Measurements from ENCODE around the gene TPRX1. TPM values are rescaled to one million over a fixed set of nuclear protein-coding genes. Genes with fewer than 3 reads are reported as not detected.

The TPRX1 gene, protein sequence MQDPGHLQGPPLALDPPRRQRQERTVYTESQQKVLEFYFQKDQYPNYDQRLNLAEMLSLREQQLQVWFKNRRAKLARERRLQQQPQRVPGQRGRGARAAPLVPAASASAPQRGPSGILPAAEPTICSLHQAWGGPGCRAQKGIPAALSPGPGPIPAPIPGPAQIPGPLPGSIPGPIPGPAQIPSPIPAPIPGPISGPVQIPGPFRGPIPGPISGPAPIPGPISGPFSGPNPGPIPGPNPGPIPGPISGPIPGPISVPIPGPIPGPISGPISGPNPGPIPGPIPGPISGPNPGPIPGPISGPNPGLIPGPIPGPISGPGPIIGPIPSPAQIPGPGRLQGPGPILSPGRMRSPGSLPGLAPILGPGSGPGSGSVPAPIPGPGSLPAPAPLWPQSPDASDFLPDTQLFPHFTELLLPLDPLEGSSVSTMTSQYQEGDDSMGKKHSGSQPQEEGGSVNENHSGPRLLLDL
- not detected in 2 replicates for total RNA-seq

DNA sequence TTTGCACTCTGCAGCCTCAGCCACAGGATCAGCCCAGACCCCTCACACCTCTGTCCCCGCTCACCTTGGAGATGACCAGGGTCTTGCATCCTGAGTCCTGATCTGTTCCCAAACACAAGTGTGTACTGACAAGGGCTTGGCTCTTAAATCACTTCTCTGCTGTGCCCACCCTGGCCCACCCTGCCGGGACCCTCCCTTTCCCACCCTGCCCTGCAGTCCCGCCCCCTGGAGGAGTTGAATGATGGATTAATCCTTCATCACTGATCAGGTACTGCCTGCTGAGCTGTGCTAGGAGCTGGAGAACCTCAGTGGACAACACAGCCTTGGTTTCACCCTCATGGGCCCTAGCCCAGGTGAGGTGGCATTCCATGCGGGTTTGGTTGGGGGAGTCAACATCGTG is at the start of gene TPRX1:
Gene TPRX1 (minus strand): TSS at position 101 of the 400 bp plus-strand sequence. CDS start 12 bp downstream, at position 89.

DNA sequence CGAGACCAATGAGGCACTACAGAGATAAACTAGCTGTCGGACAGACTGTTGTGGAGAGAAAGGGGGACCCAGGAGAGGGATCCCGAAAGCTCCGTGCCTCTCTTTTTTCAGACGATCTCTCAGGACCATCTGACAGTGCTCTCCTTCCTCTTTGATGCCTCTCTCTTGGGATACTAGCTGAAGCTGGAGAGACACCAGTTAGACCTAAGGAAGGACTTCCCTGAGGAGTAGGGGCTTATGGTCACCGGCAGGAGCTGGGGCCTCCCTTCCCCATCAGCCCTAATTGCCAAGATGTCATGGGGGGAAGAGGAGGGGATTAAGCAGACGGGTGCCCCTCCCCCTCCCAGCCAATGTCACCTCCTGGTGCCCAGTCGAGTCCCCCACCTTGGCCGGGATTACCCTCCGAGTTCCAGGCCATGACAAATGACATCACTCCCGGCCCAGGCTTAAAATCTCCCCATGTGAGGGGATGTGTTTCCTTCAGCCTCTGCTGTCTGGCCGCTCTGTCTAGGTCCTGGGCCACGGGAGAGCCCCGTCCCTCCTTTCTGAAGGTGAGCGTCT is 17.2 kb upstream of the TPRX1 start, which contains the start of gene CRX:
Gene CRX (plus strand): TSS at position 478 of the 561 bp plus-strand sequence. CDS start 12,507 bp downstream, outside the sequence.

DNA sequence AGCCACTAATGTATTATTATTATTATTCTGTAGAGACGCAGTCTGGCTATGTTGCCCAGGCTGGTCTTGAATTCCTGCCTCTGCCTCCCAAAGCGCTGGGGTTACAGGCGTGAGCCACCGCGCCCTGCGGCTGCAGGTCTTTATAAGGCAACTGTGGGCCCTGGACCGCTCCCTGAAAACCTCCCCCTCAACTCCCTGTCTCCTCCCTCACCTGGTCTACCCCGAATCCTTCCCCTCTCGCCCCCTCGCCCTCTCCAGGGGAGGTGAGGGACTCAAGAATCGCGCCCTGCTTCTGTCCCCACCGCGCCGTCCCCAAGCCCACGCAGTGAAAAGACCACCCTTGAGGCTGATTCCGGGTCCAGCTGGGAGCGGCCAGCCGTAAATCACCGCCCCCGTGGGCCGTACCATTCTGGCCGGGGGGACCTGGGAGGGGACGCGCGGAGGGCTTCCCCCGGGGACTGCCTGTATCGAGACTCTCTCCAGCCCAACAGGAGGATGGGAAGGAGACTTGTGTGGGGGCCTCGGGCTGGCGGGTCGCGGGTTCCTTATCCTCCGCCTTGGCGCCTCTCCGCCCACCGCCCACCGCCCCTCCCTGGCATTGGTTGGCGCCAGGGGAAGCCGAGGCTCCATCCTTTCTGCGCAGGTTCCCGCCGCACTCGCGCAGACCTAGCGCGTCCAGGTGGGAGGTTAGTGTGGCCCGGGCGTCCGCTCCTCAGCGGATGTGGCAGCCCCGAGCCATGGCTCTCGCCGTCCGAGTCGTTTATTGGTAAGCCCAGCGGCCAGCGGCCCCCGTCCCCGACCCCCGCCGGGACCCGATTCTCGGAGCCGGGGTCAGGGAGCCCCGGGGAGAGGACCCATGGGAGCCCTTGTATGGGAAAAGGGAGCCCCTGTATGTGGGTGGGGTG is 26.1 kb downstream of the TPRX1 start, which contains the start of gene SELENOW:
Gene SELENOW (plus strand): TSS at position 655 of the 905 bp plus-strand sequence. CDS start 83 bp downstream, at position 738.

Other genes starting within 250 kb of the TPRX1 start
- gene ZNF541, start 231.4 kb downstream of the TPRX1 start, total RNA-seq, result 0.22 and 0.77 TPM in 2 replicates
- 2.3 and 3.7 TPM in 2 replicates for gene BICRA, start 195.4 kb downstream of the TPRX1 start, total RNA-seq
- 83.8 and 85.5 TPM in 2 replicates for gene EHD2, start 91.1 kb downstream of the TPRX1 start, total RNA-seq
- gene NOP53, start 59.0 kb downstream of the TPRX1 start, total RNA-seq, result 82.9 and 109 TPM in 2 replicates
- 213 and 450 TPM in 2 replicates for gene SELENOW, start 25.8 kb downstream of the TPRX1 start, total RNA-seq
- gene CRX, start 17.4 kb upstream of the TPRX1 start, total RNA-seq, result not detected in 2 replicates
- gene TPRX2, start 54.7 kb upstream of the TPRX1 start, total RNA-seq, result not detected in 2 replicates
- not detected in 2 replicates for gene SULT2A1, start 81.8 kb upstream of the TPRX1 start, total RNA-seq
- not detected in 2 replicates for gene BSPH1, start 187.6 kb upstream of the TPRX1 start, total RNA-seq
- not detected in 2 replicates for gene ELSPBP1, start 190.1 kb upstream of the TPRX1 start, total RNA-seq
- gene CABP5, start 239.5 kb upstream of the TPRX1 start, total RNA-seq, result not detected in 2 replicates

Data from dermis lymphatic vessel endothelial cell (primary cell).